GM12878 (cell line): Measurements from ENCODE around the gene MID1. TPM values are rescaled to one million over a fixed set of nuclear protein-coding genes. Genes with fewer than 3 reads are reported as not detected.

Source experiments
- ATAC-seq: fragments of 200-7000 bp; cut with Tn5 transposase; 3 replicates; pipeline ENCODE4 v1.9.1; 2020; ENCODE audit warnings: mild to moderate bottlenecking, moderate library complexity
- BruUV-seq: library from RNA; stranded (reverse); fragments of 400-500 nt; replicated peaks from 2 replicates; lab custom pipeline; 2021; lab: Mats Ljungman, UMichigan
- CTCF ChIA-PET: fragments of 300-600 bp; sonication (Branson Sonifier 250); formaldehyde crosslinking; extraction: SDS; loops from one replicate; lab custom pipeline; 2021; ENCODE audit warnings: inconsistent platforms; lab: Yijun Ruan, JAX
- POLR2A ChIA-PET: fragments of 350-600 bp; formaldehyde crosslinking; extraction: SDS; loops from one replicate; lab custom pipeline; 2021; ENCODE audit warnings: inconsistent platforms; lab: Charles Lee
- RAD21 ChIA-PET: fragments of 300-600 bp; sonication (Branson Sonifier 250); formaldehyde crosslinking; loops from one replicate; lab custom pipeline; 2023; ENCODE audit warnings: antibody characterized with exemption; ENCODE audit not compliant: unreplicated experiment; lab: Charles Lee
- SMC1A ChIA-PET: fragments of 300-600 bp; sonication (Branson Sonifier 250); formaldehyde crosslinking; loops from one replicate; lab custom pipeline; 2023; ENCODE audit not compliant: unreplicated experiment, uncharacterized antibody; lab: Charles Lee
- DNase-seq: peaks from one replicate; pipeline ENCODE4 v3.0.0-alpha.2; 2011; ENCODE audit warnings: low read depth, low spot score
- FAIRE-seq: peaks from 3 replicates; lab custom pipeline; 2011; peaks lifted over from hg19 to GRCh38; lab: Jason Lieb, UNC
- H2AFZ ChIP-seq: 2 replicates; pipeline ENCODE4 v1.6.0; 2011; ENCODE audit warnings: low read depth, low read length, control low read depth; ENCODE audit not compliant: control insufficient read depth
- H3K27ac ChIP-seq: 2 replicates; pipeline ENCODE4 v1.5.1; 2011; ENCODE audit warnings: control low read depth; ENCODE audit not compliant: control insufficient read depth, insufficient read depth
- H3K27me3 ChIP-seq, 2 experiments: replicated peaks in 1 of 2; 2 replicates each; pipeline versions ENCODE4 v1.6.0 to v1.6.1; 2011; ENCODE audit warnings: low read length in 1 of 2; ENCODE audit not compliant: control insufficient read depth in 2 of 2, insufficient read depth in 2 of 2
- H3K36me3 ChIP-seq, 2 experiments: 2 replicates each; pipeline ENCODE4 v1.5.1; 2011; ENCODE audit warnings: low read length in 1 of 2; ENCODE audit not compliant: control insufficient read depth in 2 of 2, insufficient read depth in 2 of 2
- H3K4me1 ChIP-seq: 2 replicates; pipeline ENCODE4 v1.6.1; 2011; ENCODE audit warnings: mild to moderate bottlenecking, low read length, moderate library complexity, mixed read lengths; ENCODE audit not compliant: control insufficient read depth, insufficient read depth
- H3K4me2 ChIP-seq: 2 replicates; pipeline ENCODE4 v1.6.0; 2011; ENCODE audit warnings: control low read depth; ENCODE audit not compliant: control insufficient read depth, insufficient read depth
- H3K4me3 ChIP-seq: fragments of 200-600 bp; sonication (generic); 2 replicates; pipeline ENCODE4 v1.5.1; 2016
- H3K79me2 ChIP-seq: 2 replicates; pipeline ENCODE4 v1.6.0; 2011; ENCODE audit warnings: low read length; ENCODE audit not compliant: control insufficient read depth, insufficient read depth
- H3K9ac ChIP-seq: 2 replicates; pipeline ENCODE4 v1.8.0; 2011; ENCODE audit warnings: low read length, control low read depth, mixed read lengths; ENCODE audit not compliant: control insufficient read depth, insufficient read depth
- H3K9me3 ChIP-seq: replicated peaks from 3 replicates; pipeline ENCODE4 v1.5.1; 2011; ENCODE audit warnings: mild to moderate bottlenecking, low read length; ENCODE audit not compliant: control insufficient read depth, insufficient read depth
- H4K20me1 ChIP-seq: 2 replicates; pipeline ENCODE4 v1.6.0; 2011; ENCODE audit not compliant: control insufficient read depth, insufficient read depth
- CBFB ChIP-seq: IDR thresholded peaks from 2 replicates; pipeline ENCODE4 v1.6.1; 2016; ENCODE audit warnings: antibody characterized with exemption, low read depth
- E2F4 ChIP-seq: IDR thresholded peaks from 2 replicates; pipeline ENCODE4 v1.6.1; 2012; ENCODE audit warnings: low read depth, low read length, improper control_type of control experiment
- EGR1 ChIP-seq, 2 experiments: IDR thresholded peaks; 1 replicate in 1 of 2; 2 replicates in 1 of 2; pipeline ENCODE4 v1.6.1; 2011 to 2012; ENCODE audit warnings: low read depth in 2 of 2, low read length in 2 of 2, borderline replicate concordance in 1 of 2, mild to moderate bottlenecking in 1 of 2, moderate library complexity in 1 of 2
- HDAC2 ChIP-seq: fragments of 200-600 bp; sonication (generic); IDR thresholded peaks from 2 replicates; pipeline ENCODE4 v1.6.1; 2017
- KAT2A ChIP-seq: conservative IDR thresholded peaks from 2 replicates; pipeline ENCODE4 v1.6.1; 2011; ENCODE audit warnings: low read depth, low read length; ENCODE audit not compliant: control insufficient read depth
- KLF5 ChIP-seq: fragments of 450-650 bp; IDR thresholded peaks from 2 replicates; pipeline ENCODE4 v1.6.1; 2014; ENCODE audit warnings: mild to moderate bottlenecking; ENCODE audit not compliant: partially characterized antibody
- MAX ChIP-seq: IDR thresholded peaks from 2 replicates; pipeline ENCODE4 v1.6.1; 2012; ENCODE audit warnings: low read depth, low read length, improper control_type of control experiment
- MLLT1 ChIP-seq: fragments of 450-650 bp; IDR thresholded peaks from 2 replicates; pipeline ENCODE4 v1.6.1; 2016; ENCODE audit warnings: mild to moderate bottlenecking
- MTA2 ChIP-seq: fragments of 450-650 bp; IDR thresholded peaks from 2 replicates; pipeline ENCODE4 v1.6.1; 2016; ENCODE audit warnings: low read depth, mild to moderate bottlenecking, moderate library complexity
- NR2F1 ChIP-seq: fragments of 450-650 bp; conservative IDR thresholded peaks from 2 replicates; pipeline ENCODE4 v1.6.1; 2017; ENCODE audit warnings: mild to moderate bottlenecking
- PML ChIP-seq: IDR thresholded peaks from 2 replicates; pipeline ENCODE4 v1.6.1; 2012; ENCODE audit warnings: low read length, inconsistent platforms
- SIN3A ChIP-seq: IDR thresholded peaks from 2 replicates; pipeline ENCODE4 v1.6.1; 2012; ENCODE audit warnings: low read depth, low read length, improper control_type of control experiment
- SKIL ChIP-seq: fragments of 450-650 bp; IDR thresholded peaks from 2 replicates; pipeline ENCODE4 v1.6.1; 2017; ENCODE audit warnings: mild to moderate bottlenecking, low read depth, inconsistent platforms; ENCODE audit not compliant: poor library complexity, severe bottlenecking
- SRF ChIP-seq, 2 experiments: IDR thresholded peaks; 2 replicates each; pipeline ENCODE4 v1.6.1; 2011; ENCODE audit warnings: low read depth in 2 of 2, low read length in 2 of 2, mild to moderate bottlenecking in 1 of 2, moderate library complexity in 1 of 2
- WGBS: methylation state at CpG from one replicate; pipeline ENCODE4 v1.1.6; 2016; ENCODE audit warnings: low lambda C conversion rate; ENCODE audit not compliant: insufficient replicate concordance, insufficient coverage; ENCODE audit errors: missing lambda C conversion rate; 5-methylcytosine and 5-hydroxymethylcytosine counted together
- in situ Hi-C: fragments of 300-500 bp; cut with MboI; formaldehyde crosslinking; loops from 9 replicates; pipeline ENCODE4 v1.14.3; 2018; ENCODE audit warnings: mixed read lengths
- intact Hi-C: fragments of 100-400 bp; cut with micrococcal nuclease; formaldehyde crosslinking; loops from one replicate; pipeline ENCODE4 v1.14.2; 2022; ENCODE audit not compliant: unreplicated experiment
- polyA plus RNA-seq, 11 experiments: library from polyadenylated mRNA; depleted of rRNA in 4 of 11; unstranded in 6 of 11; stranded (reverse) in 5 of 11; fragments of >200 nt; fragmentation: Nextera tagmentation in 4 of 11; fragmentation: Illumina TruSeq in 1 of 11; extraction: Ambion mirVana in 4 of 11; extraction: Trizol in 1 of 11; gene quantifications; 1 replicate in 1 of 11; 2 replicates in 10 of 11; pipeline versions ENCODE4 v1.2.1 to v1.2.3, GENCODE V29; 2011 to 2016; ENCODE audit warnings: inconsistent platforms in 2 of 11, missing spikeins in 2 of 11, low read depth in 1 of 11
- total RNA-seq, 4 experiments: library from RNA; depleted of rRNA in 3 of 4; stranded (reverse); fragments of >200 nt in 3 of 4; fragmentation: Illumina TruSeq in 1 of 4; extraction: Trizol in 1 of 4; gene quantifications; 2 replicates each; pipeline versions ENCODE4 v1.2.1 to v1.2.3, GENCODE V29; 2013 to 2021

The MID1 gene
- total and polyA plus RNA-seq, 10 of the 15 experiments (the other 5 are each of a cell fraction or from before 2014, with no cell fraction given), result 0.04 to 0.51 (median 0.14) TPM; not detected in 1

- Histone ChIP-seq H3K9me3 (no peaks in the 10 kb centered on the region), H3K4me1 (no peaks in the 10 kb centered on the region), H3K4me2 (no peak overlapping the region), H3K36me3 (no peaks in the 10 kb centered on the region), H3K4me3 (no peak overlapping the region), H3K9ac (no peak overlapping the region), H3K27ac (no peak overlapping the region), H2AFZ (no peak overlapping the region), H3K27me3 (no peaks in the 10 kb centered on the region), H3K79me2 (no peaks in the 10 kb centered on the region), H4K20me1 (no peaks in the 10 kb centered on the region)
- ChIA-PET RAD21 (no interaction called here), POLR2A (interaction anchor here (0.5 kb wide), 1 partner anchor 324 kb away, joined by 4 read pairs; no protein-coding TSS in a partner anchor), SMC1A (no interaction called here), CTCF (interaction anchor here (0.7 to 1.1 kb wide), 2 partner anchors 69 to 339 kb away, joined by 3 to 4 read pairs; no protein-coding TSS in a partner anchor)
- WGBS, result 15% methylated on average over 4 of the region's 4 CpGs
- in situ Hi-C loops, result no loop called here
- ATAC-seq (no peak), DNase-seq (no peak), FAIRE-seq (no peak)
- intact Hi-C loops, result no loop called here
- TF ChIP-seq NR2F1 (no peak), PML (no peak), HDAC2 (no peak)
- no TSS peak for BruUV-seq
Observed at GRCh38 chrX:10529344-10529743, 91.0 kb downstream of the MID1 start.

- ChIA-PET POLR2A (no interaction called here), RAD21 (no interaction called here), SMC1A (no interaction called here), CTCF (no interaction called here)
- Histone ChIP-seq H3K4me3 (no peak overlapping the region), H3K9ac (no peak overlapping the region), H3K27me3 (no peaks in the 10 kb centered on the region), H3K4me1 (no peaks in the 10 kb centered on the region), H2AFZ (no peak overlapping the region), H4K20me1 (no peaks in the 10 kb centered on the region), H3K79me2 (no peaks in the 10 kb centered on the region), H3K27ac (no peak overlapping the region), H3K36me3 (no peaks in the 10 kb centered on the region), H3K4me2 (no peak overlapping the region), H3K9me3 (no peaks in the 10 kb centered on the region)
- FAIRE-seq (no peak), ATAC-seq (no peak), DNase-seq (no peak)
- WGBS, result 50% methylated on average over 1 of the region's 1 CpG
- no TSS peak for BruUV-seq
- in situ Hi-C loops (no loop called here), intact Hi-C loops (no loop called here)
- no peak for TF ChIP-seq E2F4
- no peak for TF ChIP-seq MAX
- no peak for TF ChIP-seq EGR1 (IDR thresholded peaks at IDR 0.05; ENCODE audit: borderline replicate concordance in 1 of 2, low read depth in 2 of 2, low read length in 2 of 2)
- no peak for TF ChIP-seq KLF5
- TF ChIP-seq SKIL, result no peak
- no peak for TF ChIP-seq SIN3A
- no peak for TF ChIP-seq CBFB
- TF ChIP-seq KAT2A, result no peak
- TF ChIP-seq MTA2, result no peak
- TF ChIP-seq SRF (IDR thresholded peaks at IDR 0.05; ENCODE audit: low read depth in 2 of 2, low read length in 2 of 2), result no peak
- TF ChIP-seq MLLT1, result no peak
Observed at GRCh38 chrX:10526451-10526850, 93.9 kb downstream of the MID1 start.
